ENCODE results near the gene GRIK2. TPM values are rescaled to one million over a fixed set of nuclear protein-coding genes. Genes with fewer than 3 reads are reported as not detected.

Gene GRIK2
- total RNA-seq, 1 experiment from 2014 or later, result 0.61 TPM

GRCh38 chr6:101645770-101646169 lies 252.3 kb downstream of the GRIK2 start:
- Histone ChIP-seq H3K9me2 (ENCODE audit: insufficient read depth) (0 out of 2 replicates have a peak, but pooled peaks cover 6% of the 10 kb centered on the region), H3K4me1 (replicated peaks; ENCODE audit: insufficient read depth) (no peaks in the 10 kb centered on the region), H3K79me2 (ENCODE audit: low read depth) (no peaks in the 10 kb centered on the region), H2AFZ (no peak overlapping the region), H3K27ac (no peak overlapping the region), H3F3A (ENCODE audit: insufficient read depth, low read depth) (no peaks in the 10 kb centered on the region), H3K27me3 (ENCODE audit: insufficient read depth, low read depth) (no peaks in the 10 kb centered on the region), H3K4me3 (no peak overlapping the region), H3K4me2 (no peak overlapping the region), H3K36me3 (ENCODE audit: low read depth) (no peaks in the 10 kb centered on the region), H3K9me3 (ENCODE audit: insufficient read depth, low read depth) (no peaks in the 10 kb centered on the region), H4K20me1 (ENCODE audit: insufficient read depth) (no peaks in the 10 kb centered on the region)
- ChIA-PET CTCF (no interaction called here), POLR2A (ENCODE audit: unreplicated experiment) (no interaction called here)
- no peak for DNase-seq
- no TSS peak for BruUV-seq (replicated peaks)
- TF ChIP-seq EZH2 (IDR thresholded peaks at IDR 0.05; ENCODE audit: low read depth), result no peak
- TF ChIP-seq CTCF (conservative IDR thresholded peaks at IDR 0.05), result no peak
- intact Hi-C loops (cut with micrococcal nuclease; ENCODE audit: unreplicated experiment), result no loop called here

- no peaks in the 10 kb centered on the region for H3F3A ChIP-seq (ENCODE audit: insufficient read depth, low read depth)
- no peak overlapping the region for H3K4me2 ChIP-seq
- H4K20me1 ChIP-seq (ENCODE audit: insufficient read depth), result no peaks in the 10 kb centered on the region
- H3K27ac ChIP-seq, result no peak overlapping the region
- no peaks in the 10 kb centered on the region for H3K36me3 ChIP-seq (ENCODE audit: low read depth)
- DNase-seq, result no peak
- H2AFZ ChIP-seq, result no peak overlapping the region
- no TSS peak for BruUV-seq (replicated peaks)
- no peak overlapping the region for H3K4me3 ChIP-seq
- no peaks in the 10 kb centered on the region for H3K79me2 ChIP-seq (ENCODE audit: low read depth)
- ChIA-PET CTCF (no interaction called here), POLR2A (ENCODE audit: unreplicated experiment) (no interaction called here)
- H3K4me1 ChIP-seq (replicated peaks; ENCODE audit: insufficient read depth), result no peaks in the 10 kb centered on the region
- TF ChIP-seq CTCF (conservative IDR thresholded peaks at IDR 0.05) (no peak), EZH2 (IDR thresholded peaks at IDR 0.05; ENCODE audit: low read depth) (no peak)
- no peaks in the 10 kb centered on the region for H3K27me3 ChIP-seq (ENCODE audit: insufficient read depth, low read depth)
- intact Hi-C loops (cut with micrococcal nuclease; ENCODE audit: unreplicated experiment), result no loop called here
- H3K9me3 ChIP-seq (ENCODE audit: insufficient read depth, low read depth), result no peaks in the 10 kb centered on the region
- 0 out of 2 replicates have a peak, but pooled peaks cover 6% of the 10 kb centered on the region for H3K9me2 ChIP-seq (ENCODE audit: insufficient read depth)
These were observed 257.0 kb downstream of the GRIK2 start for GRCh38 chr6:101650402-101651100.

GRCh38 chr6:101652079-101652478 lies 258.6 kb downstream of the GRIK2 start:
- H3K36me3 ChIP-seq (ENCODE audit: low read depth), result no peaks in the 10 kb centered on the region
- TF ChIP-seq EZH2 (IDR thresholded peaks at IDR 0.05; ENCODE audit: low read depth) (no peak), CTCF (conservative IDR thresholded peaks at IDR 0.05) (no peak)
- H2AFZ ChIP-seq, result no peak overlapping the region
- POLR2A ChIA-PET (ENCODE audit: unreplicated experiment), result no interaction called here
- 0 out of 2 replicates have a peak, but pooled peaks cover 6% of the 10 kb centered on the region for H3K9me2 ChIP-seq (ENCODE audit: insufficient read depth)
- no peaks in the 10 kb centered on the region for H4K20me1 ChIP-seq (ENCODE audit: insufficient read depth)
- CTCF ChIA-PET, result no interaction called here
- BruUV-seq (replicated peaks), result no TSS peak
- H3K4me2 ChIP-seq, result no peak overlapping the region
- no peaks in the 10 kb centered on the region for H3K27me3 ChIP-seq (ENCODE audit: insufficient read depth, low read depth)
- H3F3A ChIP-seq (ENCODE audit: insufficient read depth, low read depth), result no peaks in the 10 kb centered on the region
- intact Hi-C loops (cut with micrococcal nuclease; ENCODE audit: unreplicated experiment), result no loop called here
- no peak for DNase-seq
- H3K4me1 ChIP-seq (replicated peaks; ENCODE audit: insufficient read depth), result no peaks in the 10 kb centered on the region
- H3K27ac ChIP-seq, result no peak overlapping the region
- H3K4me3 ChIP-seq, result no peak overlapping the region
- no peaks in the 10 kb centered on the region for H3K9me3 ChIP-seq (ENCODE audit: insufficient read depth, low read depth)
- H3K79me2 ChIP-seq (ENCODE audit: low read depth), result no peaks in the 10 kb centered on the region

All from PC-9 (cell line).